ENCODE measurements around the gene IQGAP2. TPM values are rescaled to one million over a fixed set of nuclear protein-coding genes. Genes with fewer than 3 reads are reported as not detected.

The IQGAP2 gene
- total RNA-seq, 1 donor from 2014 or later, result 92.8 TPM

GRCh38 chr5:76445063-76445462 is 42.0 kb downstream of the IQGAP2 start:
- intact Hi-C loops (cut with micrococcal nuclease), result no loop called here

GRCh38 chr5:76445830-76446229 is 42.7 kb downstream of the IQGAP2 start:
- intact Hi-C loops (cut with micrococcal nuclease), result no loop called here

DNA sequence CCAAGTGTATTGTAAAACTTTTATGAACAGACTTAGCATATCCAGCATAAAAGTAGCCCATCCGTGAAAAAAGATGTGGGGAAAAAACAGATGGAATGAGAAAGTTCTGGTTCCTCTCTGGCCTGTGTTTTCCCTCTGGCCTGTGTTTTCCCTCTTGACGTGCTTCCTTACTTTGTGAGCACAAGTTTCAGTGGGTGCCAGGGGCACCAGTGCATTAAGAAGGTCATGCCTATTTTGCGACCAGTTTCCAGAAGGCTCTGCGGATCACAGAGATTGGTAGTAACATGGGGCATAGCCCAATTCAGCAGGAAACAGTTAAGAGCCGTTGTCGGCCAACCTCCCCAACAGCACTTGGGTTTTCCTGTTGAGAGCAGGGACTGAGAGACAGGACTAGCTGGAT is 43.7 kb downstream of the IQGAP2 start:
- intact Hi-C loops (cut with micrococcal nuclease), result no loop called here

- intact Hi-C loops (cut with micrococcal nuclease), result no loop called here
Measured at GRCh38 chr5:76449606-76450005, 46.5 kb downstream of the IQGAP2 start.

DNA sequence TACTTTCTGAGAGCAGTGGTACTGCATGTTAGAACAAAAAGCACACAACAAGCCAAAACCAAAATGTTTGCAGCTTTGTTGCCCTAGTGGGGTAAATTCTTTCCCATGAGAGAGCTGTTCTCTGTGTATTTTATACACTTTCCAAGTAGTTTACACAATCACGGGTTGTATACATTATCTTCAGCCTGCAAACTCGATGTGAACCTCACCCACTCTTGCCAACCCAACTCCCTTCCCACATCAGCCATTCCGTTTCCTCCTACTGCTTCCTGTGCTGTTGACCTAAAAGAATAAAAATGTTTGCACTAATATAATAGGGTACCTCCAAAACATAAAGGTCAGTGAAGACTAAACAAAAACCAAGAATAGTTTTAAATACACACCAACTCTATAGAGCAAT is 47.0 kb downstream of the IQGAP2 start:
- intact Hi-C loops (cut with micrococcal nuclease), result no loop called here

DNA sequence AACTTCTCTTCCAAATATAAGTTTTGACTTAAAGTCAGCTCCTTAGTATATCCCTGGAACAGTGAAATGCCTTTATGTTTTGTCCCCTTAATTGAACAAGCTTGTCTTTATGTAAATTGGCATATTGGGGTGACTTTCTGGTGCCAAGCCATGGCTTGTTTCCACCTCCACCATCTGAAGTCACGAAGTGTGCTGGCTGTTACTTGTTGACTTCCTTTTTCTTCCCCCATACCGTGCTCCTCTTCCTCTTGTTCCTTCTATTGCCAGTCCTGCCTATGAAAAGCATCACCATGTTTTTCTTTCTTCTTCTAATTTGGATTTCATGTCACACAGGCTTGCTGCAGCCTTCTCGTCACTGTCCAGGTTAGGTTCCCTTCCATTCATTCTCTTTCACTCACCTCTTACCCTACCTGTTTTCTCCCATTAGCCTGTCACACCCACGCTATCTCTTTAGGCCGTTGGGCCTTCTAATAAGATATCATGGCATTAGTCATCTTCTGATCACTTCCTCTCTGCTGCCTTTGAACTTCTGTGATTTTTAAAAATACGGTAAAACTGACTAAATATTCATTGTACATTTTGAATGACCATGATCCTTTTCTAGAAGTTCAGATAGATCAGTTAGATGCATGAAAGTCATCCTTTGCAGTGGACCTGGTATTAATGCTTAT is 48.1 kb downstream of the IQGAP2 start:
- intact Hi-C loops (cut with micrococcal nuclease), result no loop called here

DNA sequence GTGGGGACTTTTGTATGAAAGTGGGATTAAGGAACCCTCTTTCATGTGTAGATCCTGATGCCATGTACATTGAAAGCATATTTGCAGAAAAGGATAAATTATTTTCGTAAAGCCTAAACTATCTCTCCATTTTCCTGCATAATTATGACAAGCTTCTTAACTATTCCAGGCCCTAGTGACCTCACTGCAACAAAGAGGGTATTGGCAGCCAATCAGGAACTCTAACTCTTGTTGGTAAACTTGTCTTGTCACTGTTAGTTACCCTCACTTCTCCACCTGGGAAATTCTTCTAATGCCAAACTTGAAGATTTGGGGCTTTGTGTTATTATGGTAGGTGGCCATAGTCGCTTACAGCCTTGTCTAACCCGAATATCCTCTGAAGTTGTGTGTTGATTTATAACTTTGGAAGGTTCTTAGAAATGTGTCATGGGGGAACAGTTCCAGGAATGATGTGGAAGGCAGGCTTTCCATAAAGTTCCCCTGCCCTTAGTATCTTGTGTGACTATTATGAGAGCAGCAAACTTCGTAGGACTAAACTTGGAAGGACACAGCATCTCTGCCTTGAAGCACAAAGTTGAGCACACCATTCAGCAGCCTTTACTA is 52.5 kb downstream of the IQGAP2 start:
- intact Hi-C loops (cut with micrococcal nuclease), result no loop called here

GRCh38 chr5:76456258-76456657 is 53.2 kb downstream of the IQGAP2 start:
- intact Hi-C loops (cut with micrococcal nuclease), result no loop called here

DNA sequence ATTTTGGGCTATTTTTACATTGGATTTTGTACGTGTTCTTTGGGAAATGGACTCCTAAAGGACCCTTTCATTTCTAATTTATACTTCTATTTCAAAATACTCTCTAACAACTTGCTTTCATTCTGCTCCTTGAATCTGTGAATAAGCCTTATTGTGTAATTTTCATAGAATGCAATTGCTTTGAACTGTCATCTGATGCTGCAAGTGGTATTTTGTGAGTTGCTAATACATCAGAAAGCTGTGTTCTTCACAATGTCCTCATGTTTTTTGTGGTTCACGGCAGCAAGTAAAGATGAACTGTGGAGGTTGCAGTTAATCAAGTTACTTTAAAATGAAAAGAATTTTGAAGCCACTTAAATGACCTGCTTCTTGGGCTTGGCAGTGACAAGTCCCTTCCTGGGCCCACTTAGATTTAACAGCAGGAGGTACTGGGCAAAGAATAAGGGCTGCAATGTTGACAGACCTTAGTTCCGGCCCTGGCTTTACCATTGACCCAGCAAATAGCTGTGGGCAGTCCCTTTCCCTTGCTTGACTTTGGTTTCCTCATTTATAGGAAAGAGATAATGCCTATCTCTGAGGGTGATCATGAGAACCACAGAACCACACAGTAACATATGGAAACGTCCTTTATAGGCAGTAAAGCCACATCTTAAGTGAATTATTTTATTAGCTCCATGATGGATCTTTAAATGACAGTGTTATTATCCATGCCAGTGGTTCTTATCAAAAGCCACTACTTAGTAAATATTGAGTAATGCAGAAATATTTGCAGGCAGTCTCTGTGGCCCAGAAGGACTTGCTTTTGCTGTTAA is 54.8 kb downstream of the IQGAP2 start:
- intact Hi-C loops (cut with micrococcal nuclease), result no loop called here

GRCh38 chr5:76458486-76458830 is 55.4 kb downstream of the IQGAP2 start:
- intact Hi-C loops (cut with micrococcal nuclease), result no loop called here

- intact Hi-C loops (cut with micrococcal nuclease), result no loop called here
Measured at GRCh38 chr5:76460104-76460503, 57.0 kb downstream of the IQGAP2 start.

DNA sequence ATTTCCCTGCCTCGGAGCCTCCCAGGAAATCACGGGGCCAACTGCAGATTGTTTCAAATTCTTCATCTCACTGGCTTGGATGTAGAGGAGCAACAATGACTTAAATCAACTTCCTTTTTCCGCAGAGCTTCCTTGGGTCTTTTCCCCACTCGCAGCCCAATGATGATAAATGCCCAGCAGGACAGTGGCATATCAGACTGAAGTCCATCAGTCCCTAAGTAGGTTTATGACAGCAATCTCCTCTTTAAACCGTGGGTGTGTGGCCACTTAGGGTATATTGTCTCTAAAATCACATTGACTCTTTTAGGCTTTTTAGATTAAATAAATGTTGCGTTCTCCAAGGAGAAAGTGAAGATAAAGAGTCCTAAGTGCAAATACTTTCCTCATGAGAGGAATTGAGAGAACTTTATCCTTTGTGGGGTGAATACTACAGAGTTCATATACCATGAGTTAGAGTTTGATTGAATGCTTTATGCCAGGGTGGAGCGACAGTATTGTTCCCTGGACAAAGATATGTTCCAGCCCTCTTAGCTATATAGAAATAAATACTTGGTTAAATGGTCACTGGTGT is 59.1 kb downstream of the IQGAP2 start:
- intact Hi-C loops (cut with micrococcal nuclease), result no loop called here

- intact Hi-C loops (cut with micrococcal nuclease), result no loop called here
Measured at GRCh38 chr5:76467216-76467615, 64.1 kb downstream of the IQGAP2 start.

GRCh38 chr5:76468635-76469425 is 65.7 kb downstream of the IQGAP2 start:
- intact Hi-C loops (cut with micrococcal nuclease), result no loop called here

GRCh38 chr5:76469656-76470290 is 66.7 kb downstream of the IQGAP2 start:
- intact Hi-C loops (cut with micrococcal nuclease), result loop anchor here (5.0 kb wide), 3 partner anchors 142 to 563 kb away; partner anchors contain the start of gene AGGF1

- intact Hi-C loops (cut with micrococcal nuclease), result loop anchor here (5.0 kb wide), 3 partner anchors 144 to 561 kb away; partner anchors contain the start of gene AGGF1
Measured at GRCh38 chr5:76470976-76471375, 67.9 kb downstream of the IQGAP2 start.

- intact Hi-C loops (cut with micrococcal nuclease), result loop anchor here (5.0 kb wide), 3 partner anchors 144 to 561 kb away; partner anchors contain the start of gene AGGF1
Measured at GRCh38 chr5:76471406-76471805, 68.3 kb downstream of the IQGAP2 start.

- intact Hi-C loops (cut with micrococcal nuclease), result loop anchor here (2.0 to 5.0 kb wide), 4 partner anchors 145 to 755 kb away; partner anchors contain the start of genes AGGF1 and POC5
Measured at GRCh38 chr5:76471987-76472334, 68.9 kb downstream of the IQGAP2 start.

DNA sequence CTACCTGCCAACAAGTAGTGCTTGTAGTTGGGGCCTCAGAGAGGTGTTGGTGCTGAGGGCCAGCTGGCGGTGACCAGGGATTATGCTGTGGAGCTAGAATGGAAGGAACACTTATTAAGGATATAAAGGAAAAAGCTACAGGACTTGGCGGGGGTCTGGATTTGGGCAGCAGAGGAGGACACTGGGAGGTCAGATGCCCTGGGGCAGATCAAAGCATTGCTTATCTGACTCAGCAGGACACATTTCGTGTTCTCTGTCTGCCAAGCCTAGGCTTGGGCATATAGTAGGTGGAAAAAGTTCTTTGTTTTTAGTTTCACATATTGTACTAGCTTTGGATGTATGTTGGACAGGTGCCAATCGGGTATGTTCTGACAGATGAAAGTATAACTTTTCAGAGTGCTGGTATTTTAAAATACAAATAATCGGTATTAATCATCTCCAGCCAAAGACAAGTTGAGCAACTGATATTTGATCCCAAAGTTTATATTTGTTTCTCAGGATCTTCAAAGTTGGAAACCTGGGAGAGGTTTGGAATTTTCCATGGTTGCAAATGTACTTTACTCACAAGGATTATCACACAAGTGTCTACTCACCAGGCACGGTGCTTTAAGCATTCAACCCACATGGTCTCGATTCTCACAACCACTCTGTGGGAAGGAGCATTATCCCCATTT is 69.4 kb downstream of the IQGAP2 start:
- intact Hi-C loops (cut with micrococcal nuclease), result loop anchor here (1.0 to 5.0 kb wide), 7 partner anchors 49 to 756 kb away; partner anchors contain the start of genes AGGF1 and POC5

DNA sequence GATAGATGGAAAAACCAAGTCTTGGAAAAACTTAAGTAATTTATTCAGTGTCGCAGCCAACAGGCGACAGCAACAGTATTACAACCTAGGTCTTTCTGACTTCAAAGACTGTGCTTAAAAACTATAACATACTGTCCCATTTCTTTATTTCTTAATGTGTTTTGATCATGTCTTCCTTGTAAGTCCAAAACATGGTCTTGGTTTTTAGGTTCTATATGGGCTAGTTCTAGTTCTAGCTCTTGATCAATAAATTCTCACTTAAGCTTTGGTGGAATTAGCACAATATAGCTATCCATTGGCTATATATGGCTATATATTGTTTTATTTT is 69.9 kb downstream of the IQGAP2 start:
- intact Hi-C loops (cut with micrococcal nuclease), result loop anchor here (1.0 to 5.0 kb wide), 7 partner anchors 48 to 756 kb away; partner anchors contain the start of genes AGGF1 and POC5
